HG02610 (cell line): Measurements from ENCODE around the gene PLA1A.
"Not testable (repeated sequence)": the region's sequence is repeated elsewhere in the genome, so short reads cannot be mapped to it uniquely, and the experiment has no call there.

Source experiments
- ATAC-seq: cut with Tn5 transposase; IDR thresholded peaks from one replicate; pipeline ENCODE4 v1.9.1; 2021; ENCODE audit warnings: mild to moderate bottlenecking, moderate library complexity; ENCODE audit not compliant: unreplicated experiment

Gene PLA1A

GRCh38 chr3:119579366-119580066 lies 18.2 kb upstream of the PLA1A start, which contains the start of gene ADPRH:
ADPRH (plus strand) TSS chr3:119579492; CDS start chr3:119582170, 2,678 bp downstream.
- ATAC-seq: peak; percentile 73

- ATAC-seq: peak; percentile 61
These were observed 17.5 kb upstream of the PLA1A start for GRCh38 chr3:119580067-119580760.

GRCh38 chr3:119582178-119582577 lies 15.5 kb upstream of the PLA1A start:
- ATAC-seq: peak; percentile 43

- ATAC-seq: no peak
These were observed 12.5 kb upstream of the PLA1A start for GRCh38 chr3:119585208-119585607.

GRCh38 chr3:119585856-119586570 lies 11.7 kb upstream of the PLA1A start:
- no peak for ATAC-seq

GRCh38 chr3:119586733-119587172 lies 10.9 kb upstream of the PLA1A start:
- ATAC-seq: no peak

- ATAC-seq: peak; percentile 44
These were observed 9.6 kb upstream of the PLA1A start for GRCh38 chr3:119588112-119588511.

GRCh38 chr3:119589102-119589773 lies 8.4 kb upstream of the PLA1A start:
- no peak for ATAC-seq

- ATAC-seq: no peak
These were observed 7.0 kb upstream of the PLA1A start for GRCh38 chr3:119590706-119591105.

GRCh38 chr3:119592861-119593260 lies 4.8 kb upstream of the PLA1A start:
- peak; percentile 28 for ATAC-seq

- no peak for ATAC-seq
These were observed 3.6 kb upstream of the PLA1A start for GRCh38 chr3:119594066-119594465.

GRCh38 chr3:119594929-119595328 lies 2.8 kb upstream of the PLA1A start:
- ATAC-seq: not testable (repeated sequence)

GRCh38 chr3:119595639-119596334 lies 1.9 kb upstream of the PLA1A start:
- no peak for ATAC-seq

- no peak for ATAC-seq
These were observed 1.3 kb upstream of the PLA1A start for GRCh38 chr3:119596398-119596797.

GRCh38 chr3:119598410-119599098 lies 869 bp downstream of the PLA1A start:
- ATAC-seq: peak; percentile 71

- ATAC-seq: peak; percentile 16
These were observed 2.0 kb downstream of the PLA1A start for GRCh38 chr3:119599558-119600174.

GRCh38 chr3:119600732-119601131 lies 3.0 kb downstream of the PLA1A start:
- peak; percentile 36 for ATAC-seq

GRCh38 chr3:119601154-119601553 lies 3.5 kb downstream of the PLA1A start:
- ATAC-seq: no peak

- no peak for ATAC-seq
These were observed 5.0 kb downstream of the PLA1A start for GRCh38 chr3:119602676-119603075.
